ENCODE measurements around the gene HPGDS. TPM values are rescaled to one million over a fixed set of nuclear protein-coding genes. Genes with fewer than 3 reads are reported as not detected.

HPGDS gene
- total RNA-seq: not detected in 2 replicates

GRCh38 chr4:94342694-94343093 lies at the start of gene HPGDS:
TSS of gene HPGDS (minus strand) at chr4:94342836. CDS start at chr4:94334629, 8,207 bp downstream.

Other genes starting within 250 kb of the HPGDS start
- 32.3 and 36.3 TPM in 2 replicates for gene SMARCAD1, start 135.0 kb downstream of the HPGDS start, total RNA-seq
- 124 and 273 TPM in 2 replicates for gene PDLIM5, start 109.1 kb upstream of the HPGDS start, total RNA-seq

All from endothelial cell of coronary artery (primary cell).